Lower leg skin (tissue), 4 donors: ENCODE data around the gene SLC35B2. TPM values are rescaled to one million over a fixed set of nuclear protein-coding genes. Genes with fewer than 3 reads are reported as not detected.

Experiments
- DNase-seq, 2 donors: peaks; one replicate each; pipeline ENCODE4 v3.0.0-alpha.2; 2019; ENCODE audit warnings: low spot score in 2 of 2
- H3K4me3 ChIP-seq: fragments of 200-600 bp; sonication (generic); 2 replicates; pipeline ENCODE4 v1.5.1; 2017; ENCODE audit warnings: mild to moderate bottlenecking, low read depth; ENCODE audit not compliant: poor library complexity, severe bottlenecking
- POLR2A ChIP-seq, 2 donors: fragments of 450-650 bp; IDR thresholded peaks; one replicate each; pipeline ENCODE4 v1.6.1; 2016 to 2017; ENCODE audit warnings: antibody characterized with exemption in 2 of 2, mild to moderate bottlenecking in 1 of 2, moderate library complexity in 1 of 2
- WGBS, 2 donors: methylation state at CpG; one replicate each; pipeline ENCODE4 v1.1.5; 2018; 5-methylcytosine and 5-hydroxymethylcytosine counted together
- intact Hi-C: fragments of 100-400 bp; cut with DNase I; formaldehyde crosslinking; loops from one replicate; pipeline ENCODE4 v1.15.0; 2023; ENCODE audit warnings: low total_unique reads
- total RNA-seq, 4 donors: library from RNA; depleted of rRNA; stranded (reverse); fragments of >200 nt; gene quantifications; one replicate each; pipeline ENCODE4 v1.1.0, GENCODE V29; 2016
- TF ChIP-seq, protein P1 (sequence below), 3 donors: fragments of 450-650 bp; IDR thresholded peaks; one replicate each; pipeline ENCODE4 v1.5.1; 2016; ENCODE audit warnings: antibody characterized with exemption in 3 of 3, mild to moderate bottlenecking in 3 of 3, moderate library complexity in 2 of 3

Gene SLC35B2
- total RNA-seq, 4 donors from 2014 or later, result 18.0 to 40.6 (median 32.6) TPM

DNA sequence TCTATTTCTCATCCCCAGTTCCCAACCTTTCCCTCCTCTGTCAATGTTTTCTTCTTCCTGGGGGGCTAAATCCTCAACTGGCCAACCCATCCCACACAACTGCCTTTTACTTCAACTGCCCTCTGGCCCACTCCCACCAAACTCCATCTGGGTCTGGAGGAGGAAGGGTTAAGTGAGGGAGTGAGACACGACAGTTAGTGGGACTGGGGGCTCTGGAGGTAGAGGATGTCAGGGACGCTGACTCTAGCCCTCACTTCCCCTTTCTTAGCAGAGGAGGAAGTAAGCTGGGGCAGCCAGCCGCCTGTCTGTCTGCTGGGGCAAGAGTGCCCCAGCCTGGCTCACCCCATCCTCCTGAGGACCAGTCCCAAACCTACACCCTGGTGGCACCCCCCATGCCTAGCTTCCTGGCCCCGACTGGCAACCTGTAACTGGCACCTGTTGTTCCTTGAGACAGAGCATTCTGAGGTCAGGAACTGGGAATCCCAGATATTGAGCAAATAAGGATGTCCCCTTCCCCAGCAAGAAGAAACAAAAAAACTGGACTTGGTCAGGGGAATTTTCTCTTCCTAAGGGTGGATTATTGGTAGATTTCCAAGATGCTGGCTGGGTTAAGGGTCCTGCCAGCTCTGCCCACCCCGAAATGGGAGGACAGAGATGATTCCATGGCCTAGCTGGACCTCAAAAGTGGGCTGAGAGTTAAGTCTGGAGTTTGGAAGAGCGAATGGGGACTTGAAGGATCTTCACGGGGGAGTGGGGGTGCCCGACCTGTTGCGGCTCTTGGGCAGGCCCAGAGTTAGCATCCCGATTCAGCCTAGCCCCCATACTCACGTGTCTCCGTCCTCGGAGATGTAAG lies 7.1 kb upstream of the SLC35B2 start:
- intact Hi-C loops, result no loop called here
- no peak for TF ChIP-seq POLR2A (IDR thresholded peaks at IDR 0.05)
- TF ChIP-seq, protein P1, sequence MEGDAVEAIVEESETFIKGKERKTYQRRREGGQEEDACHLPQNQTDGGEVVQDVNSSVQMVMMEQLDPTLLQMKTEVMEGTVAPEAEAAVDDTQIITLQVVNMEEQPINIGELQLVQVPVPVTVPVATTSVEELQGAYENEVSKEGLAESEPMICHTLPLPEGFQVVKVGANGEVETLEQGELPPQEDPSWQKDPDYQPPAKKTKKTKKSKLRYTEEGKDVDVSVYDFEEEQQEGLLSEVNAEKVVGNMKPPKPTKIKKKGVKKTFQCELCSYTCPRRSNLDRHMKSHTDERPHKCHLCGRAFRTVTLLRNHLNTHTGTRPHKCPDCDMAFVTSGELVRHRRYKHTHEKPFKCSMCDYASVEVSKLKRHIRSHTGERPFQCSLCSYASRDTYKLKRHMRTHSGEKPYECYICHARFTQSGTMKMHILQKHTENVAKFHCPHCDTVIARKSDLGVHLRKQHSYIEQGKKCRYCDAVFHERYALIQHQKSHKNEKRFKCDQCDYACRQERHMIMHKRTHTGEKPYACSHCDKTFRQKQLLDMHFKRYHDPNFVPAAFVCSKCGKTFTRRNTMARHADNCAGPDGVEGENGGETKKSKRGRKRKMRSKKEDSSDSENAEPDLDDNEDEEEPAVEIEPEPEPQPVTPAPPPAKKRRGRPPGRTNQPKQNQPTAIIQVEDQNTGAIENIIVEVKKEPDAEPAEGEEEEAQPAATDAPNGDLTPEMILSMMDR (IDR thresholded peaks at IDR 0.05), result no peak
- WGBS, 2 donors, result 10 to 17% methylated on average over 10 to 13 of the region's 13 CpGs
- H3K4me3 ChIP-seq, result peak overlapping the region; percentile 57
- DNase-seq, result no peak

DNA sequence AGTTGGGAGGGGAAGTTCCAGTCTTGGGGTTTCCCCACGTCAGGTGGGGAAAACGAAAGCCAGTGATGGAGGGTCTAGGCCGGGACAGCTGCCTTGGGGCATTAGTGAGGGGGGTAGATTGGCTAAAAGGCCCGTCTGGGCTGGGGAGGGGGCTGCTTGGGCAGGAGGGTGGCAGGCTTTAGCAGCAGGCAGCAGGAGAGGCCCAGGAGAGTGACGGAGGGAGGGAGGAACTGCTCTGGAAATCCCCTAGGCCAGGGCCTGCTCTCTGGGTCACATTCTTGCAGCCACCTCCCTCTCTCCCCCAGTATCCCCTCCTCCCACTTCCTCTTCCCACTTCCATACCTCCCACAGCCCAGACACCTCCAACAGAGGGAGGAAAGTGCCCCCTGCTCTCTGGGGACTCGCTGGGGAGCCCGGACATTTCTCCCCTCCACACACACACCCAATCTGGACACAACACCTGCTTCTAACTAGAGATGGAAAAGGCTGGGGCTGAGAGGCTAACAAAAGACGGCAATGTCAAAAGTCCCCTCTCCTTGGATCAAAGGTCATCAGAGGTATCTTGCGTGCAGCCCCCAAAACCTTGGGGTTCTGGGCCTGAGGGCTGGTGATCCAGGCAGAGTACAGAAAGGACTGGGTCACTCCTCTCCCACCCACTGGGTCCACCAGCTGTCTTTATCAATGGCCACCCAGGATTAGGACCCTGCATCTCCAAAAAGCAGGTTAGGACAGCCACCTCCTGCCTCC lies 6.2 kb upstream of the SLC35B2 start:
- TF ChIP-seq, protein P1 (IDR thresholded peaks at IDR 0.05), result no peak
- no peak for TF ChIP-seq POLR2A (IDR thresholded peaks at IDR 0.05)
- DNase-seq, result no peak
- WGBS, 2 donors, result 40 to 47% methylated on average over 9 of the region's 9 CpGs
- no peak overlapping the region for H3K4me3 ChIP-seq
- intact Hi-C loops, result no loop called here

DNA sequence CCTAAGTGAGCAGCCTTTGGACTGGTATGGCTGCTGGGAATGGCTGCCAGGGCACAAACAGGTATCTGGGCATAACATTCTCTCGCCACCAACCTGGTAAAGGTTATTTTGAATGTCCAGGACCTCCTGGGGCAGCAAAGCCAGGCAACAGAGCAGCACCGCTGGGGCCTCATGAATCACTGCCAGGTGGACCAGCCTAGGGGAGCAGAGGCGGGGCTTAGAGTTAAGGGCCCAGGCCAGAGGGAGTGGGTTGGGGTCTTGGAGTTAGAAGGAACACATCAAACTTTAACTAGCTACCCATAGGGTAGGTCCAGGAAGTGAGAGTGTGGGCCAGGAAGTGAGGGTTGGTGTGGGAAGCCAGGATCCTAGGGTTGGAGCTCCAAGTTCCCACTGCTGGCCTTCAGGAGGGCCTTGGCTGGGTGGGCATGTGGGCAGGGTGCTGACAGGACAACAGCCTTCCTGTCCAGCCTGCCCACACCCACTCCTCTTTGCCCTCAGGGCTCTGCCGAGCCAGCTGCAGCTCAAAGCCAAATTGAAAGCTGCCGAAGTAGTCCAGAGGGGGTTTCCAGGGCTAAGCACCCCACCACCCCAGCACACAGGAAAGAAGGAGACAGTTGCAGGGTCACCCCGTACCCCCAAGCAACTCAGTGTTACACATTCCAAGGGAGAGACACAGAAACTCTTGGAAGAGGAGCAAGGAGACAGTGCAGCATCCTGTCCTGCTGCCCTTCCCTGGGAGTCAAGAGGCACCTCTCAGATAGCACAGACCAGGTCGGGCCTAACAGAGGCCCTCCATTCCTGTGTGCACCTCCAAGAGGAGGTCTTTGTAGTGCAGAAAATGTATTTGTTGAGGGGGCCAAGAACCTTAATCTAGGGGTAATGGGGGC lies 5.4 kb upstream of the SLC35B2 start:
- H3K4me3 ChIP-seq, result no peak overlapping the region
- DNase-seq, result no peak
- intact Hi-C loops, result no loop called here
- no peak for TF ChIP-seq POLR2A (IDR thresholded peaks at IDR 0.05)
- TF ChIP-seq, protein P1 (IDR thresholded peaks at IDR 0.05), result no peak
- 54 to 66% methylated on average over 7 of the region's 7 CpGs for WGBS, 2 donors

DNA sequence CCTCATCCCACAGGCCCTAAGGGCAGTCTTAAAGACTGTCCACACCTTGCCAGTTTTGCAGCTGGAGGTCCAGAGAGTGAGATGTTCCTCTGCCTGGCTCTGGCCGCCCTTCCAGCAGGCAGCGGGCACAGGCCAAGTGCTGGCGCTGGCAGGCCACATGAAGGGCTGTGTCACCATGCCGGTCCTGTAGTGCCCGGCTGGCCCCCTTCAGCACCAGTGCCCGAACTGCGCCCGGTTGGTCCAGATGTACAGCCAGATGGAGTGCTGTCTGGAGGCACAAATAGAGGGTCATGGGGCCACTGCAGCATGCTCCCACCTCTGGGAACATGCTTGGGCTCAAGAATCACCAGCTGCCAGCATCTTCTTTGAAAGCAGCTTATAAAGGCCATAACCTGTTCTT lies 4.3 kb upstream of the SLC35B2 start:
- no peak for TF ChIP-seq POLR2A (IDR thresholded peaks at IDR 0.05)
- TF ChIP-seq, protein P1 (IDR thresholded peaks at IDR 0.05), result no peak
- H3K4me3 ChIP-seq, result no peak overlapping the region
- intact Hi-C loops, result no loop called here
- WGBS, 2 donors, result 94 to 98% methylated on average over 4 to 8 of the region's 8 CpGs
- DNase-seq, result no peak

DNA sequence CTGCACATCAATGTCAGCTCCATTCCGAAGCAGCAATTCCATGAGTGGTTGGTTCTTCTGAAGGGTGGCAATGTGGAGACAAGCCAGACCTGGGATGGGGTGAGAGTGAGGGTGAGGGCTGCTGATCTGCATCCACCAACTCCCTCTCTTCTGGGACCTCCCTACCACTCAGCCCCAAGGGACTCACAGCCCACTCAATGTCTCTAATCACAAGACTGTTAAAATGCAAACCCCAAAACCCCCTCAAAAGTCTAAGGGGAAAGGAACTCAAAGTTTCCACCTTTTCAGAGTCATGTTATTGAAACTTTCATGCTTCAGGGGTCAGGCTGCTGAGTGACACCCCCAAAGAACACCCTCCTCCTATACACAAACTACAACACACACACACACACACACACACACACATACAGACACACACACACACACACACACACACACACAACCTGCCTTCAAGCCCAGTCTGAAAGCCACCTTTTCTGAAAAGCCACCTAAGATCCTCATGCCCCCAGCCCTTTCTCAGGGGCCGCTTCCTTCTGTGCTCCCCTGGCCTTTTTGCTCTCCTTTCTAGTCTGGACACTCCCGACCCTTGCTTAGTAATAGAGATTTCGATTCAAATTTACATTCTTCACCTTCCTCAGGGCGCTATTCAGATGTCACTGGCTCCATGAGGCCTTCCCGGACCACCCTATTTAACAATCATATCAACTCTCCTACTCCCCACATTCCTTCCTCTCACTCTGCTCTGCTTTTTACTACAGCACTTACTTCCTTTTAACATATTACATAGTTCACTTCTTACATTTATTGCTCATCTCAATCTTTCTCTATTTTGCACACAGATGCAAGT lies 3.3 kb upstream of the SLC35B2 start:
- intact Hi-C loops, result no loop called here
- no peak for DNase-seq
- 95 to 96% methylated on average over 6 of the region's 6 CpGs for WGBS, 2 donors
- TF ChIP-seq, protein P1 (IDR thresholded peaks at IDR 0.05), result no peak
- no peak for TF ChIP-seq POLR2A (IDR thresholded peaks at IDR 0.05)
- H3K4me3 ChIP-seq, result no peak overlapping the region
